ENCODE results near the gene PALMD.

Gene PALMD

GRCh38 chr1:99645699-99646531 is at the start of gene PALMD:
Gene PALMD (plus strand): TSS chr1:99646113. CDS start chr1:99646318, 205 bp downstream.
- no peak for DNase-seq (ENCODE audit: low spot score)

- no peak for DNase-seq (ENCODE audit: low spot score)
Measured at GRCh38 chr1:99598738-99599411, 47.0 kb upstream of the PALMD start.

- DNase-seq (ENCODE audit: low spot score) = no peak
Measured at GRCh38 chr1:99599678-99600175, 46.2 kb upstream of the PALMD start.

GRCh38 chr1:99600782-99601181 is 45.1 kb upstream of the PALMD start:
- no peak for DNase-seq (ENCODE audit: low spot score)

- DNase-seq (ENCODE audit: low spot score) = no peak
Measured at GRCh38 chr1:99601208-99601607, 44.7 kb upstream of the PALMD start.

GRCh38 chr1:99601709-99602403 is 44.1 kb upstream of the PALMD start:
- DNase-seq (ENCODE audit: low spot score) = no peak

- DNase-seq (ENCODE audit: low spot score) = no peak
Measured at GRCh38 chr1:99602404-99602969, 43.4 kb upstream of the PALMD start.

- no peak for DNase-seq (ENCODE audit: low spot score)
Measured at GRCh38 chr1:99603699-99604560, 42.0 kb upstream of the PALMD start.

- DNase-seq (ENCODE audit: low spot score) = no peak
Measured at GRCh38 chr1:99606306-99606705, 39.6 kb upstream of the PALMD start.

GRCh38 chr1:99607590-99607989 is 38.3 kb upstream of the PALMD start:
- no peak for DNase-seq (ENCODE audit: low spot score)

- DNase-seq (ENCODE audit: low spot score) = no peak
Measured at GRCh38 chr1:99608058-99608457, 37.9 kb upstream of the PALMD start.

GRCh38 chr1:99613716-99614115 is 32.2 kb upstream of the PALMD start:
- no peak for DNase-seq (ENCODE audit: low spot score)

GRCh38 chr1:99614728-99615127 is 31.2 kb upstream of the PALMD start:
- DNase-seq (ENCODE audit: low spot score) = no peak

- DNase-seq (ENCODE audit: low spot score) = no peak
Measured at GRCh38 chr1:99619583-99619982, 26.3 kb upstream of the PALMD start.

GRCh38 chr1:99621340-99621901 is 24.5 kb upstream of the PALMD start:
- no peak for DNase-seq (ENCODE audit: low spot score)

- no peak for DNase-seq (ENCODE audit: low spot score)
Measured at GRCh38 chr1:99622702-99623347, 23.1 kb upstream of the PALMD start.

GRCh38 chr1:99623554-99623953 is 22.4 kb upstream of the PALMD start:
- DNase-seq (ENCODE audit: low spot score) = no peak

GRCh38 chr1:99627615-99628014 is 18.3 kb upstream of the PALMD start:
- DNase-seq (ENCODE audit: low spot score) = no peak

GRCh38 chr1:99629164-99629563 is 16.7 kb upstream of the PALMD start:
- no peak for DNase-seq (ENCODE audit: low spot score)

GRCh38 chr1:99634971-99635624 is 10.8 kb upstream of the PALMD start:
- no peak for DNase-seq (ENCODE audit: low spot score)
